Measurements from ENCODE around the gene MLX.
"Not testable (repeated sequence)": the region's sequence is repeated elsewhere in the genome, so short reads cannot be mapped to it uniquely, and the experiment has no call there.

The MLX gene

DNA sequence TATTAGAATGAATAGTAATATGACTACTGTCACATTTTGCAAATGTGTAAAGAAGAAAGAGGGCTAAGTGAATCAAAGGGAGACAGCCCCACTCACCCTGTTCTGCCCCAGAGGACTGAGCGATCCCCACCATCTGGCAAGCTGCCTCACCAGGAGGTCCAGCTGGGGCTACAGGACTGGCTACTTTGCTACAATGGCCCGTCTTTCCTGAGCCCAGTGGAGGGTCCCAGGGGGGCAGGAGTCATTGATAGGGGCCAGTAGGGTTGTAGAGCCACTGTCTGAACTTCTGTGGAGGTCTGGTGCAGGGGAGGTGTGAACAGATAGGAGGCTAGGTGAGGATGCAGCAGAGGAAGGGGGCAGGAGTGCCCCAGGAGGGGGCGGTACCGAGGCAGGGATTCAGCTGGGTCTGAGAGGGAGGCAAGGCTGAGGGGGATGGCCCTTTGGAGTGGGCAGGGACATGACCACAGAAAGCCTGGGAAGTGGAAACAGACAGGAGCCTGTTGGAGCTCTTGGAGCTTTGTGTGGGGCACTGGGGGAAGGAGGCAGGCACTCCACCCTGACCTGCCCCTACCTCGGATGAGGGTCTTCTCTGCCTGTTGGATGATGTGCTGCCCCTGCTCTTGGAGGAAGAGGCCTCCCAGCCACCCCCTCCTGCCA lies 10.8 kb upstream of the MLX start:
- DNase-seq: not testable (repeated sequence)

DNA sequence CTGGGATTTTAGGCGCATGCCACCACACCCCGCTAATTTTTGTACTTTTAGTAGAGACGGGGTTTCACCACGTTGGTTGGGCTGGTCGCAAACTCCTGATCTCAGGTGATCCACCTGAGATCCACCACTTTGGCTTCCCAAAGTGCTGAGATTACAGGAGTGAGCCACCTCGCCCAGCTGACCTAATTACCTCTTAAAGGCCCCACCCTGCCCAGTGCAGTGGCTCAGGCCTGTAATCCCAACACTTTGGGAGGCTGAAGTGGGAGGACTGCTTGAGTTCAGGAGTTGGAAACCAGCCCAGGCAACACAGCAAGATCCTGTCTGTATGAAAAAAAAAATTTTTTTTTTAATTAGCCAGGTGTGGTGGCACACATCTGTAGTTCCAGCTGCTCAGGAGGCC lies 7.8 kb upstream of the MLX start:
- no peak for DNase-seq

DNA sequence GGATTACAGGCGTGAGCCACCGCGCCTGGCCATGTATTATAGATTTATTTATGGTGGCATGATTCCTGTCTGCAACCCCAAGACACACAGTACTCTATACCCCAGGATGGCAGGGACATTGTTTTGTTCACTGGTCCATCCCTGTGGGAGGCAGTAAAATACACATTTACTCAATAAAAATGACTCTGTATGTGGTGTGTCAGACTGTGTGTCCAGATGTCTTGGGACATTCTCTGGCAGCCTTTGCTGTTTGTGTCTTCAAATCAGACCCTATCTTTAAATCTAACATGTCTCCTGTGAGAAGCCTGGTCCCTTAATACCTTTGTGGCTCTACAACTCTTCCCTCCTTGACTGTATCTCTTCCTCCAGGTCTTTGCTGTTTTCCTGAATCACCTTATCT lies 6.7 kb upstream of the MLX start:
- no peak for DNase-seq

DNA sequence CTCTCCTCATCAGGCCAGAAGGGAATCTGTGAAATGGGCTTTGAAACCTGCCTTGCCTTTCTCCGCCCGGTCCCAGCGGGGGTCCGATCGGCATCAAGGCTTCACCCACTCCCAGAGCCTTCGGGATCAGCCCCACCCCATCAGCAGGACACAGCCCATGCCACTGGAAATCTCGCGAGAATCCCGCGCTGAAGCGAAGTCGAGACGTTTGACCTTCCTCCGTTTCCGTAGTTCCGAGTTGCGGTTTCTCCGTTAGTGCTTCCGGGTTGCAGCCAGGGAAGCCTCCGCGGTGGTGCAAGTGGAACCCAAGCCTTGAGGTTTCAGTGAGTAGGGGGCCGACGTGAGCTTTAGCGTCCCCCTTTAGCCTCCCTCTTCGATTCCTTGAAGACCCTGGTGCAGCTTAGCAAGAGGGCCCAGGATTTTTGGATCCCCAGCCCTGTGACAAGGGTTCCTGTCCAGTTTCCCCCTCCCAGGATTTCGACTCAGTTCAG lies 5.0 kb upstream of the MLX start, which contains the start of gene COASY:
COASY (plus strand) TSS at position 252 of the 491 bp plus-strand sequence. CDS start 475 bp downstream, outside the sequence.
- peak; percentile 92 to 95 for DNase-seq

DNA sequence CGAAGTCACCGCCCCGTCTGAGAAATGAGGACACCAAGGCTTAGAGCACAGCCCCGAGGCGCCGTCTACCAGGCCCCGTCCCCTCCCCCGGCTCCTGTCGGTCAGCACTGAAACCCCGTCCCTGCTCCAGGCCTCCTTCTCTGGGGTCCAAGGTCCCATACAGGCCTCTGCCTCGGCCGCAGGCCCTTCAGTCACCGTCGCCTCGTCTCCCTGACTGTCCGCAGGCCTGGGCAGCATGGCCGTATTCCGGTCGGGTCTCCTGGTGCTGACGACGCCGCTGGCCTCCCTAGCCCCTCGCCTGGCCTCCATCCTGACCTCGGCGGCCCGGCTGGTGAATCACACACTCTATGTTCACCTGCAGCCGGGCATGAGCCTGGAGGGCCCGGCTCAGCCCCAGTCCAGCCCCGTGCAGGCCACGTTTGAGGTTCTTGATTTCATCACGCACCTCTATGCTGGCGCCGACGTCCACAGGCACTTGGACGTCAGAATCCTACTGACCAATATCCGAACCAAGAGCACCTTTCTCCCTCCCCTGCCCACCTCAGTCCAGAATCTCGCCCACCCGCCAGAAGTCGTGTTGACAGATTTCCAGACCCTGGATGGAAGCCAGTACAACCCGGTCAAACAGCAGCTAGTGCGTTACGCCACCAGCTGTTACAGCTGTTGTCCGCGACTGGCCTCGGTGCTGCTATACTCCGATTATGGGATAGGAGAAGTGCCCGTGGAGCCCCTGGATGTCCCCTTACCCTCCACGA lies 4.3 kb upstream of the MLX start:
- no peak for DNase-seq

DNA sequence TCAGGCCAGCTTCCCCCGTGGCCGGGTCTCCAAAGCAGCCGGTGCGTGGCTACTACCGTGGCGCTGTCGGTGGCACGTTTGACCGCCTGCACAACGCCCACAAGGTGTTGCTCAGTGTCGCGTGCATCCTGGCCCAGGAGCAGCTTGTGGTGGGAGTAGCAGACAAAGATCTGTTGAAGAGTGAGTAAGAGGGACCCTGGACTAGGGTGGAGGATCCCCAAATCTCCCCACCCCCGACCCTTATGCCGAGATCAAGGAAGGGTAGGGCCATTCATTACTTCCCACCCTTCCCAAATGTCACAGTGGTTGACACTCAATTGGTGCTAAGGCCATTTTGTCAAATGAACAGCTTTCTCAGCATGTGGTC lies 3.8 kb upstream of the MLX start:
- no peak for DNase-seq

DNA sequence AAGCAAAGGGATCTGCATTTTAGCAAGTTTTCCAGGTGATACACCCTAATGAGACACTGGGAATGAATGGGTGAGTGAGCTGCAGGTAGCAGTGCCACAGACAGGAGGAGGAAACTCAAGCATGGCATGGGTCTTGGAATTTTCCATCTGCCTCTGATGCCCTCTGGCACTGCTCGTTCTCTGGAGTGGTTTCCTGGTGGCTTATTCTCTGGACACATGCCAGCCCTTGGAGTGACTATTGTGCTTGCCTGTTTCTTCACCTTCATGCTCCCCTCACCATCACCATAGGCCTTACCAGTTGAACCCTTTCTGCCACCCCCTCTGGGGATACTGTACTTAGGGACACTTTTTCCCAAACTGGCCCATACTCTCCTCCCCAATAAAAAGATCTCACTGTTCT lies 3.4 kb upstream of the MLX start:
- DNase-seq: no peak

DNA sequence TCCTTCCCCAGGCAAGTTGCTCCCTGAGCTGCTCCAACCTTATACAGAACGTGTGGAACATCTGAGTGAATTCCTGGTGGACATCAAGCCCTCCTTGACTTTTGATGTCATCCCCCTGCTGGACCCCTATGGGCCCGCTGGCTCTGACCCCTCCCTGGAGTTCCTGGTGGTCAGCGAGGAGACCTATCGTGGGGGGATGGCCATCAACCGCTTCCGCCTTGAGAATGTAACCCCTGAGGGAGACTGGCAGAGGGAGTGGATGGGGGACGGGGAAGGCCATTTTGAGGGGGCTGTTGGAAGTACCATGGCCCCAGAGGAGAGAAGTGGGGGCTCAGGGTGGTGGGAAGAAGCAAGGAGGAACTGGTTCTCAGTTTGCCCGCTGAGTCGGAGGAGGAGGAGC lies 3.0 kb upstream of the MLX start:
- DNase-seq: no peak

DNA sequence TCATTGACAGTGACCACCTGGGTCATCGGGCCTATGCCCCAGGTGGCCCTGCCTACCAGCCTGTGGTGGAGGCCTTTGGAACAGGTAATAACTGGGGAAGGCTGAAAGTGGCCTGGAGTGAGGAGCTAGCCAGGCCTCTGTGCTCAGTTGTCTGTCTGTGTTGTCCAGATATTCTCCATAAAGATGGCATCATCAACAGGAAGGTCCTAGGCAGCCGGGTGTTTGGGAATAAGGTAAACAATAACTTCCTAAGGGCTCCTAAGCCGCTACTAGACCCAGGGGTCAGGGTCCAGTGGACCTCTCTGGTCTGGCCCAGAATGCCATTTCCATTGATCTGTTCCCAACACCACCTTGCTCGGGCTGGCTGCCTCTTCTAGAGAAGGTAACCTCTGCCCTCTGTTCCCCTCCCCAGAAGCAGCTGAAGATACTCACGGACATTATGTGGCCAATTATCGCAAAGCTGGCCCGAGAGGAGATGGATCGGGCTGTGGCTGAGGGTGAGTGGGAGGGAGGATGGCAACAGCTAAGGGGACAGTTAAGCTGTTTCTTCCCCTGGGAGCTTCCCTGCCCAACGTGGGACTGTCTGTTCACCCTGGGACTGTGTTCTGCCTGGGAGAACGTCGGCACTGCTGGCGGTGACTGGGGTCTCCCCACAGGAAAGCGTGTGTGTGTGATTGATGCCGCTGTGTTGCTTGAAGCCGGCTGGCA lies 1.9 kb upstream of the MLX start:
- DNase-seq: no peak

DNA sequence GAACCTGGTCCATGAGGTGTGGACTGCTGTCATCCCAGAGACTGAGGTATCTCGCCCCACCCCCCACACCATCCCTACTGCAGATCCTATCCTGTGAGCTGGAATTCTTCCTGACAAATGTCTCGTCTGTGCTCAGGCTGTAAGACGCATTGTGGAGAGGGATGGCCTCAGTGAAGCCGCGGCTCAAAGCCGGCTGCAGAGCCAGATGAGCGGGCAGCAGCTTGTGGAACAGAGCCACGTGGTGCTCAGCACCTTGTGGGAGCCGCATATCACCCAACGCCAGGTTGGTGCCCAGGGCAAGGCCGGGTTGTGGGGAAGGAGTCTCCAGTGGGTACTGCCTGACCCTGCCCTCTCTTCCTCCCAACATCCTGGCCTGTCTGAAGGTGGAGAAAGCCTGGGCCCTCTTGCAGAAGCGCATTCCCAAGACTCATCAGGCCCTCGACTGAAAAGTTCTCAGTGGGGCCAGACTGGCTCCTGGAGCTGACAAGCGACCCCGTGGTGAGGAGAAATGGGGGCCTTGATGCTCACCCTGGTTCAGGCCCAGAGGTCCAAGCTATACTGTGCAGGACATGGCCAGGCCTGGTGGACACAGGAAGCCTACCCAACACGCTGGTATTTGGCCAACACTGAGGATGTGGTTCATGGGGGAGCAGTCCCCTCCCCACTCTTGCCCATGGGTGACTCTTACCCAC lies 1.2 kb upstream of the MLX start:
- DNase-seq: no peak

DNA sequence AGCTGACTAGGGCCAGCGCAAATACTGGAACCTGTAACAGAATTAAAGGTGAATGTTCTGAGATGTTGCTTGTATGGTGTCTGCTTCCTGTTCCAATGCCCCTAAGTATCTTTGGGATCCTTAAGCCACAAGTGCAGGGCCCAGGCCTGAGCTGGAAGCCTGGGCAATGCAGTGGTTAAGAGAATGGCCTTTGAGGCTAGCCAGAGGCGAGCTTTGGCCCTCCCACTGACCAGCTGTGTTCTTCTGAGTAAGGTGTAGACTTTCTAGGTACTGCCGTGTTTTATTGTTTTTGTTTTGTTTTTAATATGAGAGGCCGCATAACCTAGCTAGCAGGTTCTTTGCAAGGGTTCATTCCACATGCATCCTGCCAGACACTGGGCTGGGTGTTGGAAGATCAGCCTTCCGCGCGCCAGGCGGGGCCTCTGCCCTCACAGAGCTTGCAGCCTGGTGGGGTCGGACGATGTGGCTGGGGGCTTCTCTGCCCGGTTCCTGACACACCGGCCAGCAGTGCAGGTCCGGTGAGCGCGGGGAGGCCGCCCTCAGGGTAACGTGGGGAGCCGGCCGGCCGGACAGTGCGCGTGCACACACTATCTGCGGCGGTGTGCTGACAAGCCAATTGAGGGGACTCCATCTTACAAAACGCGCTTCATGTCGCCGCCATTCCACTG lies 551 bp upstream of the MLX start:
- DNase-seq: peak in 1 of 2 donors; percentile 27

DNA sequence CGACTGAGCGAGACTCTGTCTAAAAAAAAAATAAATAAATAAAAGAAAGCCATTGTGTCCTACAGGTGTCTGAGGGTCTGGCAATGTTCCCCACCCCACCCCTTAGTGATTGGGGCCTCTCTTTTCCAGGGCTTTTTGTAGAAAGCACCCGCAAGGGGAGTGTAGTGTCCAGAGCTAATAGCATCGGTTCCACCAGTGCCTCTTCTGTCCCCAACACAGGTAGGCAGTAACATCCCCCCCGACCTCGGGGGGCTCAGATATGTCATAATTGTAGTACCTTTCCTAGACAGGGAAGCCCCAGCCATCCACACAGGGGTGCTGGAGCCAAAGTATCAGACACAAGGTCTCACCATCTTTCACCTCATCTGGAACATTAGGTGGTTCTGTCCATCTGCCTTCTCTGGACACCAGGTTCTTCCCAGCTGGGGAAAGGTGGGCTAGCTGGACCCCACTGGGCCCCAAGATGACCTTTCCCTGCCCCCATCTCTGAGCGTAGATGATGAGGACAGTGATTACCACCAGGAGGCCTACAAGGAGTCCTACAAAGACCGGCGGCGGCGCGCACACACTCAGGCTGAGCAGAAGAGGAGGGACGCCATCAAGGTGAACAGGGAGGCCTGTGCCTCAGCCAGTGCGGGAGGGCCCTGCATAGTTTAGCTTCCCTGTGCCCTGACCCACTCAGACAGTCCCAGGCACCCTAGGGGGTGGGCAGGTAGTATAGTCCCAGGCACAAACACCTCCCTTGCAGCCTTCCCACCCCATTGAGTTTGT lies 1.6 kb downstream of the MLX start:
- no peak for DNase-seq

DNA sequence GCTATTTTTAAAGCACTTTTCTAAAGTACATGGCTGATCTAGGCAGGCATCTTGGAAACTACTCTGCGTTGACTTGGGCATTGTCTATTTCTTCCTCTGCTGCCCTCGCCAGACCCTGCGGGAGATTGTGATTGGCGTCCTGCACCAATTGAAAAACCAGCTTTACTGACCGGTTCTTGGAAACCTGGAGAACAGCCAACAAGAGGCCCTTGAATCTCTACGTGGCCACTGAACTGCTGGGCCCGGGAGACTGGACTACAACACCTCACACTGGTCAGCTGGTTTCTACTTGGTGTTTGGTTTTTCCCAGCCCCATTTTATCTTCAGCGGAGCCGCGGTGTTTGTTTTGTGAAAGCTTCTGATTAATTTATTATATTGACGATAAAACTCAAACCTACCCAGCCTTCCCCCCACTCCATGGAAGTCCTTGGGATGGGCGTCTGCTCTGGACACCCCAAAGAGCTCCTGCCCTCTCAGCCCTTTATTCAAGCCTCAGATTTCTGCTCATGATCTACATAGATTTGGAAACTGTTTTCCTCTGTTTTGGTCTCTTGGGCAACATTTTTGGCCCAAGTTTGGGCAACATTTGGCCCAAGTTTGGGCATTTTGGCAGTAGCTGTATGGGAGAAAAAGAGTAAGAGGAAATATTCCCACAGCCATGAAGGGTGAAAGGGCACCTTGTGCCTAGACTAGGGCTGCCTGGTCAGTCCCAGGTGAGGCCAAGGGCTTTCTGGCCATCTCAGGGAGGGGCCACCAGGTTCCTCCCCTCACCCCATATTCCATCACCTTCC lies 4.7 kb downstream of the MLX start:
- DNase-seq: no peak

DNA sequence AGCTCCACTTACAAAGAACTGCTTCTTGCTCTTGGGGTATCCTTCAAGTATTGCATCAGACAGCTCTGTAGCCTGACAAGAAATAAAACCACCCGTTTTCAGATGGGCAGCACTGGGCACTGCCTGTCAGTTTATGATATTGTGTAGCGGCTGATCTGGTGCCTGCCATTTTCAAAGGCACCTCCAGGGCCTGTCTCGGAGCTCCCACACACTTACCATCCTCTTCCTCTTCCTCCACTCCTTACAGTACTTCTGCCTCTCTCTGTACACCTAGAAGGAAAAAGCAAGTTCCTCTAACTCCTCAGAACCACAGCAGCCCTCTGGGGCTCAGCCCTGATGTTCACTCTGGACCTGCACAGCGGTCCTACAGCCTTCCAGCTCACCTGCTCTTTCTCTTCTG lies 6.2 kb downstream of the MLX start:
- DNase-seq: no peak

DNA sequence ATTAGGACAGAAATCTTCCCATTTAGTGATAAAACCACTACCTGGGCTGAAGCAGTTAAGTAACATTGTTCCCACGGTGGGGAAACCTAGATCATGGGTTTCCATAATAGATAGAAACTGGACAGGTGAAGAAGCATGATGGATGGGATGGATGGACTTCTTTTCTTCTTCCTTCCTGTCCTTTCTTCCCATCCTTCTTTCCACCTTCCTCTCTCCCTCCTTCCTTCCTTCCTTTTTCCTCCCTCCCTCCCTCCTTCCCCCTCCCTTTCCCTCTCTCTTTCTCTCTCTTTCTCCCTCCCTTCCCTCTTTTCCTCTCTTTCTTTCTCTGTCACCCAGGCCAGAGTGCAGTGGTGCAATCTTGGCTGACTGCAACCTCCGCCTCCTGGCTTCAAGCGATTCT lies 7.6 kb downstream of the MLX start:
- no peak for DNase-seq

DNA sequence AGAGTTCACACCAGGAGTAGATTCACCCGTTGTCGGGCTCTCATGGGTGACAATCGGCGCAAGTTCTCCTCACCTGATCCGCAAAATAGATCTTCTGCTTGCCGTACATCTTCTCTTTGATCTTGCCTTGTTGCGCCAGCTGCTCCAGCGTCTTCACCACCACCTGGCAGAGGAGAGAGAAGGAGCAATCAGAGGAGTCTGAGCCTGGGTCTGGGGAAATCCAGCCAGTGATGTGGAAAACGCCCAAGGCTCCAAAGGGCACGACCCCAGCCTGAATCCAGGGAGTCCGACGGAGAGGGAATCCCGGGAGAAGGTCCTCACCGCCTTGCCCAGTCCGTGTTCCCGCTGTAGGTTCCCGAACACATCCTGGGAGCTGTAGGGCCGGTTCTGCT lies 10.2 kb downstream of the MLX start:
- no peak for DNase-seq

DNA sequence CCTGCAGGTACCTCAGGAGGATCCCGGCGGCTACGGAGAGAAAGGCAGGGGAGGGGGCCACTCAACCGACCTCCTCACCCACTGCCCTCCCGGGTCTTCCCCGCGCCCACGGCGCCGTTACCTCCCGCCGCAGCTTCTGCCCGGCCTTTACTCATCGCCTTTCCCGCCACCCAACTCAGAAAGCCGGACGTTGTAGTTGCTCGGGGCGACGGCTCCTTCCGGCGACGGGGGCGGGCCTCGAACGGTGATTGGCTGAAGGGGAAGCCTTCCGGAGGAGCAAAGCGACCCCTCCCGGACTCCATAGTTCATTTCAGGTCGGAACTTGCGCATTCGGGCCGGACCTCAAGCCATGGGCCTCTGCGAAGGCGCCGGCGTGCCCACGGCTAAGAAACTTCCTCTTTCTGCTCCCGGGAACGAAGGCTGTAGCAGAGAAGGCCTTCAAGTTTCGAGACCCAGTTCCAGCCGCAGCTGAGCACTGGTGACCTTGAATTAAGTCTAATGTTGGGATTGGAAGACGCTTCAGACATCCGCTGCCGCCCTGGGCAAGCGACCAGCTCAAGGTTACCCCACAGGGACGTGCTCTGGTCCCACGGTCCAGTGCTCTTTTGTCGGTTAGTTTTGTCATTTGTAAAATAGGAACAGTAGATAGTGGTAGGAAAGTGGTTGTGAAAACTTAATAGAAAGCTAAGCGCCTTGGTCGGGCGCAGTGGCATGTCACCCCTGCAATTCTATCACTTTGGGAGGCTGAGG lies 10.8 kb downstream of the MLX start, which contains the start of gene PSMC3IP:
PSMC3IP (minus strand) TSS at position 198 of the 750 bp plus-strand sequence; CDS start at position 155, 43 bp downstream.
- DNase-seq: peak; percentile 92 to 93

DNA sequence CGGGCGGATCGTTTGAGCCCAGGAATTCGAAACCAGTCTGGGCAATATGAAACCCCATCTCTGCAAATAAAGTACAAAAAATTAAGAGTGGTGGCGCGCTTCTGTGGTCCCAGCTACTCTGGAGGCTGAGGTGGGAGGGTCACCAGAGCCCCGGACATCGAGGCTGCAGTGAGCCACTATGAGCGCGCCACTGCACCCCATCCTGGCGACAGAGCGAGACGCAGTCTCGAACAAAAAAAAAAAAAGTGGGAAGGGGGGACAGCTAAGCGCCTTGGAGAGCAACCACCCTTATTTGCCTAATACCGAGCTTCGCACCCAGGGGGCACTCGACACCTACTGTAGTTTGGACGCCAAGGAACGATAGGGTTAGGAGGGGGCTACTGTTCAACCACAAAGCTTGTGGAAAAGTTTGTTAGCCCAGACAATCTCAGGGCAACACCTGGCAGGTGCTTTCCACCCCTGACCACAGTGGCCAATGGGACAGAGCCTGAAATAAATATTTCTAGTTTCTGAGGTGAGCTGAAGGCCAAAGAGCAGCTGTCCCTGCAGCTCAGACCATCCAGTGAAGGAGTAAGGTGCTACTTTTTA lies 11.5 kb downstream of the MLX start:
- peak; percentile 68 to 74 for DNase-seq

DNA sequence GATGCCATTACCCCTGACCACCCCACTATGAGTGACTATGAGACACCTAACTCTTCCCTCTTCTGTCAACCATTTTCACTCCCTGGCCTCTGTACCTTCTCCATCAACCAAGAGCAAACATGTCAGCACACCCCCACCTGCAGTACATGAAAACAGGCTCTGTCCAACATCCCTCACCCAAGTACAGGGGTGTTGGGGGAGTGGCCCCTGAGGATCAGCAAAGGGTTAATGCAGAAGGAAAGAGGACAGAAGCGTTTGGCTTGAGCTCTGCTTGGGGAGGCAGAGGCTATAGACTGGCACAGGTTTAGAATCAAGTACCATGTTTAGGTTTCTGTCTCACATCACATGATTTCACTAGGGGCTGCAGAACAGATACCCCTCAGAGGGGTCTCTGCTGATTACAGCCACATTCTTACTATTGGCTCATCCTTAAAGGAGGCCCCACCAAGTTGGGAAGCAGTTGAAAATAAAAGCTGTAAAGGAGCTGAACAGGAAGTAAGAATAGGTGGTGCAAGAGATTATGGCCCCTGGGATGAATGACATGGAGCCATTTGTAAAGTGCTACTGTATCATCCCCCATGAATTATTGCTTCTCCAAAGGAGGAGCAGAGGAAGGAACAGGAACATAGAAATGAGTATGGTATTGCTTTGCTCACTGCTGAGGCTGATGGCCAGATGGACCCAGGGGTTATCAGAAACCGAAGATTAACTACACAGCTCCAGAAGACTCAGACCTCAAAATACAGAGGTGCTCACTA lies 13.1 kb downstream of the MLX start:
- DNase-seq: no peak
